Measurements from ENCODE around the gene NUDT1. TPM values are rescaled to one million over a fixed set of nuclear protein-coding genes. Genes with fewer than 3 reads are reported as not detected.

The NUDT1 gene
- total and polyA plus RNA-seq, 4 donors = 14.1 to 38.1 (median 33.2) TPM

GRCh38 chr7:2253525-2254244 is 11.7 kb downstream of the NUDT1 start:
- DNase-seq (ENCODE audit: low read depth in 4 of 6, low spot score in 6 of 6) = no peak
- Histone ChIP-seq H3K36me3 (ENCODE audit: control insufficient read depth, insufficient read depth, low read length) (peaks cover 94% of the 10 kb centered on the region), H3K4me1 (ENCODE audit: control insufficient read depth, insufficient read depth, low read length) (peaks cover 10% of the 10 kb centered on the region), H3K27me3 (ENCODE audit: control insufficient read depth, insufficient read depth, low read length) (no peaks in the 10 kb centered on the region), H3K27ac (ENCODE audit: low read depth, low read length) (no peak overlapping the region), H3K4me3 (ENCODE audit: low read depth, low read length) (no peak overlapping the region), H3K9me3 (ENCODE audit: control insufficient read depth, insufficient read depth, low read length) (no peaks in the 10 kb centered on the region)
- WGBS (ENCODE audit: insufficient coverage) = 93% methylated on average over 32 of the region's 32 CpGs

DNA sequence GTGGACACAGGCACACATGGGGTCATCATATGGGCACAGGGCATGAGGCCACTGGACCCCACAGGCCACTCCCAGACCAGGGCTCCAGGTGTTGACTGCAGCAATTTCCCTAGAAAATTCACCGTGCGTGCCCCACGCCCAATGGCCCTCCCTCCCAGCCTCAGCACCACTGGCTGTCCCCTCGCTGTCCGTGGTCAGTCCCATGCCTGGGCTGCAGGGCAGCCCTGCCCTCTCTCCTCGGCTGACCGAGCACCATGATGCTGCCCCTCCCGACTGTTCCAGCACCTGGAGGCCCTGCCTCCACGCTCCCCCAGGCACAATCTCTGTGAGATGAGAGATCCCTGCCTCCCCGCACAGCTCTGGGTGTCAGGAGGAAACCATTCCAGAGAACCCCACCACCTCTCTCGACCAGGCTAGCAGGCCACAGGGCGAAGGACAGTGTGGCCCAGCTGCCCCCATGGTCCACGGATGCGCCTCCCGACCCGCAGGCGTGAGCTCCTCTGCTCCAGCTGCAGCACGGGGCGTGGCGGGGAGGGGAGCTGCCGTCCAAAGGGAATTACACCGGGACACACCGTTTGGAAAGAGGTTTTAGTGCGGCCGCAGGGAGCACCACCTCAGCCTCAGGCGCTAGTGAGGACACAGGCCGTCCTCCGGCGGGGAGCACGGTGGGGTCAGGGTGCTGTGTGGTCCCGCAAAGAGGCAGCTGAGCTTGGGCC is 12.6 kb downstream of the NUDT1 start:
- no peaks in the 10 kb centered on the region for H3K27me3 ChIP-seq (ENCODE audit: control insufficient read depth, insufficient read depth, low read length)
- no peak overlapping the region for H3K27ac ChIP-seq (ENCODE audit: low read depth, low read length)
- peaks cover 3% of the 10 kb centered on the region for H3K4me1 ChIP-seq (ENCODE audit: control insufficient read depth, insufficient read depth, low read length)
- H3K36me3 ChIP-seq (ENCODE audit: control insufficient read depth, insufficient read depth, low read length) = peaks cover 95% of the 10 kb centered on the region
- no peak overlapping the region for H3K4me3 ChIP-seq (ENCODE audit: low read depth, low read length)
- H3K9me3 ChIP-seq (ENCODE audit: control insufficient read depth, insufficient read depth, low read length) = no peaks in the 10 kb centered on the region
- 95% methylated on average over 31 of the region's 31 CpGs for WGBS (ENCODE audit: insufficient coverage)
- DNase-seq (ENCODE audit: low read depth in 4 of 6, low spot score in 6 of 6) = no peak

GRCh38 chr7:2255145-2256139 is 13.4 kb downstream of the NUDT1 start:
- Histone ChIP-seq H3K36me3 (ENCODE audit: control insufficient read depth, insufficient read depth, low read length) (peaks cover 88% of the 10 kb centered on the region), H3K4me3 (ENCODE audit: low read depth, low read length) (no peak overlapping the region), H3K9me3 (ENCODE audit: control insufficient read depth, insufficient read depth, low read length) (no peaks in the 10 kb centered on the region), H3K27ac (ENCODE audit: low read depth, low read length) (no peak overlapping the region), H3K27me3 (ENCODE audit: control insufficient read depth, insufficient read depth, low read length) (no peaks in the 10 kb centered on the region), H3K4me1 (ENCODE audit: control insufficient read depth, insufficient read depth, low read length) (no peaks in the 10 kb centered on the region)
- DNase-seq (ENCODE audit: low read depth in 4 of 6, low spot score in 6 of 6) = no peak
- 94% methylated on average over 31 of the region's 33 CpGs for WGBS (ENCODE audit: insufficient coverage)

DNA sequence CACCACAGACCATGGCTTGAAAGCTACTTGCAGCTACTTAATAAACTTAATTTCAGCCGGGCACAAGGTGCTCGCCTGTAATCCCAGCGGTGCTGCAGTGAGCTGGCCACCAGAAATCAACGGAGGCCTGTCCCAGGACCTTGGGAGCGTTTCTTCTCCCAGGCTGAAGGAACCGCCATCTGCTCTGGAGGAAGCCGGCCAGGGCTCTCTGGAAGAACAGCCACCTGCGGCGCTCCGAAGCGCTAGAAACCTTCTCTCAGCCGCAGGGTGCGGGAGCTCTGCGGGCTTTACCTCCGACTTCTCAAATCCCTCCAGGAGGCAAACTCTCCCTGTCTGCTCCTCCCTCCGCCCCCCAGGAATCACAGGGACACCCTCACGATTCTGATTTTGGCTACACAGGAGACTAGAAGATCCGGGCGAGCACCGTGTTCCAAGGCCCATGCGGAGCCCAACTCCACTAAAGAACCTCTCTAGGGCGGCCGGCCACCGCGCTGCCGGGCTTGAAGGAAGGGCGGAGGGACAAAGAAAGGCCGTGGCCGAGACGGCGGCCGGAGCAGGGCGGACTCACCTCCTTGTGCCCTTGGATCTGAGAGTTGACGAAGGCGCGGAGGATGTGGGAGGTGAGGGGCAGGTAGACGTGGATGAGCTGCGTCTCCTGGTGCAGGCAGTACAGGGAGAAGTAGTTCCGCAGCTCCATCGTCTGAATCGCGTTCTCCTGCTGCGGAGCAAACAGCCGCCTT is 14.4 kb downstream of the NUDT1 start:
- Histone ChIP-seq H3K36me3 (ENCODE audit: control insufficient read depth, insufficient read depth, low read length) (peaks cover 82% of the 10 kb centered on the region), H3K27me3 (ENCODE audit: control insufficient read depth, insufficient read depth, low read length) (no peaks in the 10 kb centered on the region), H3K4me1 (ENCODE audit: control insufficient read depth, insufficient read depth, low read length) (no peaks in the 10 kb centered on the region), H3K9me3 (ENCODE audit: control insufficient read depth, insufficient read depth, low read length) (no peaks in the 10 kb centered on the region), H3K27ac (ENCODE audit: low read depth, low read length) (no peak overlapping the region), H3K4me3 (ENCODE audit: low read depth, low read length) (no peak overlapping the region)
- 95% methylated on average over 38 of the region's 44 CpGs for WGBS (ENCODE audit: insufficient coverage)
- DNase-seq (ENCODE audit: low read depth in 4 of 6, low spot score in 6 of 6) = no peak

DNA sequence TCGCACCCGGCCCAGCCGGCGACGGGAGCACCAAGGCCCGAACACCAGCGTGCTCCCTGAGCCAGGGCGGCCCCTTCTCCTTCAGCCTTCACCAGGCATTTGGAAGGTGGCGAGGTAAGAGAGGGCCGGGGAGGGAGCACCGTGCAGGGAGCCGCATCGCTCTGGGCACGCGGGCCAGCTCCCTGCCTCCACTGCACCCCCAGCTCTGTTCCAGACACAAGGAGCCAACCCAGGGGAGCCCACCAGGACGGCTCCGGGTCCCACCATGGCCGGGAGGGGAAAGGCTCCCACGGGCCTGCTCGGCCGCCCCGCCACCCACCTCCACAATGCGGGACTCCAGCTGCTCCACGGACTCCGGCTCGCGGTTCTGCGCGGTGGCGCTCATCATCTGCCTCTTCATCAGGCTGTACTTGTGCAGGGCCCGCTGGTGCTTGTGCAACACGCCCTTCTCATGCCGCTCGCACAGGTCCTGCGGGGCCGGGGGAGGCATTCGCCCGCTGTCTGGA is 15.1 kb downstream of the NUDT1 start:
- no peak overlapping the region for H3K4me3 ChIP-seq (ENCODE audit: low read depth, low read length)
- no peak for DNase-seq (ENCODE audit: low read depth in 4 of 6, low spot score in 6 of 6)
- H3K36me3 ChIP-seq (ENCODE audit: control insufficient read depth, insufficient read depth, low read length) = peaks cover 81% of the 10 kb centered on the region
- H3K27me3 ChIP-seq (ENCODE audit: control insufficient read depth, insufficient read depth, low read length) = no peaks in the 10 kb centered on the region
- no peaks in the 10 kb centered on the region for H3K9me3 ChIP-seq (ENCODE audit: control insufficient read depth, insufficient read depth, low read length)
- H3K27ac ChIP-seq (ENCODE audit: low read depth, low read length) = no peak overlapping the region
- 97% methylated on average over 34 of the region's 38 CpGs for WGBS (ENCODE audit: insufficient coverage)
- H3K4me1 ChIP-seq (ENCODE audit: control insufficient read depth, insufficient read depth, low read length) = no peaks in the 10 kb centered on the region

- no peak for DNase-seq (ENCODE audit: low read depth in 4 of 6, low spot score in 6 of 6)
- Histone ChIP-seq H3K36me3 (ENCODE audit: control insufficient read depth, insufficient read depth, low read length) (peaks cover 80% of the 10 kb centered on the region), H3K27me3 (ENCODE audit: control insufficient read depth, insufficient read depth, low read length) (no peaks in the 10 kb centered on the region), H3K27ac (ENCODE audit: low read depth, low read length) (no peak overlapping the region), H3K4me1 (ENCODE audit: control insufficient read depth, insufficient read depth, low read length) (no peaks in the 10 kb centered on the region), H3K9me3 (ENCODE audit: control insufficient read depth, insufficient read depth, low read length) (no peaks in the 10 kb centered on the region), H3K4me3 (ENCODE audit: low read depth, low read length) (no peak overlapping the region)
- 96% methylated on average over 11 of the region's 17 CpGs for WGBS (ENCODE audit: insufficient coverage)
Measured at GRCh38 chr7:2257651-2258050, 15.6 kb downstream of the NUDT1 start.

DNA sequence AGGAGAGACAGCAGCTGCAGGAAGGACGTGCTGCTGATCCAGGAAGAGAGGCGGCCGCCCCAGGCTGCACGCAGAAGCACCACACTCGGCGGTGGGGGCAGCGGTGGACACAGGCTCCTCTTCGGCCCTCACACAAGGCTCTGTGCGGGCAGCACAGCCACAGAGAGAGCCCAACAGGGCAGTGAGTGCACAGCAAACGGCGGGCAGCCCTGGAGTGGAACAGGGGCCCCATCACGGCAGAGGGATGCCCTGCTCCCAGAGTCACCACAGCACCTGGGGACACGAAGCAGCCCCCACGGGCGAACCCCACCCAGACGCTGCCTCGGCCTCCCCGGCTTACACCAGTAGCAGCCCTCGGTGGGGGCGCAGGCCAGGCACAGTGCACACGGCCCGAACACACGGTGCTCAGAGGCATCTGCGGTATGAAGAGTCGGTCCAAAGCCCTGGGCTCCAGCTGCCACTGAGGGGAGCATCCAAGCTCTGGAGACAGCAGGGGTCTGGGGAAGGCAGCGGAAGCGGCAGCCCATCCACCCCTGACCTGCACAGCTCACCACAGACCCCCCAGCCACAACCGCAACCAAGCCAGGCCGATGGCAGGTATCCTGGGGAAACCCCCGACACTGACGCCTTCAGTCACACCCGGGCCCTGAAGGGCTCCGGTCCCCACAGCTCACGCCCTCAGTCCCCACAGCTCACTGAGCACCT is 16.8 kb downstream of the NUDT1 start:
- Histone ChIP-seq H3K27me3 (ENCODE audit: control insufficient read depth, insufficient read depth, low read length) (no peaks in the 10 kb centered on the region), H3K4me1 (ENCODE audit: control insufficient read depth, insufficient read depth, low read length) (no peaks in the 10 kb centered on the region), H3K4me3 (ENCODE audit: low read depth, low read length) (no peak overlapping the region), H3K27ac (ENCODE audit: low read depth, low read length) (no peak overlapping the region), H3K9me3 (ENCODE audit: control insufficient read depth, insufficient read depth, low read length) (no peaks in the 10 kb centered on the region), H3K36me3 (ENCODE audit: control insufficient read depth, insufficient read depth, low read length) (peaks cover 80% of the 10 kb centered on the region)
- no peak for DNase-seq (ENCODE audit: low read depth in 4 of 6, low spot score in 6 of 6)
- WGBS (ENCODE audit: insufficient coverage) = 95% methylated on average over 33 of the region's 34 CpGs

DNA sequence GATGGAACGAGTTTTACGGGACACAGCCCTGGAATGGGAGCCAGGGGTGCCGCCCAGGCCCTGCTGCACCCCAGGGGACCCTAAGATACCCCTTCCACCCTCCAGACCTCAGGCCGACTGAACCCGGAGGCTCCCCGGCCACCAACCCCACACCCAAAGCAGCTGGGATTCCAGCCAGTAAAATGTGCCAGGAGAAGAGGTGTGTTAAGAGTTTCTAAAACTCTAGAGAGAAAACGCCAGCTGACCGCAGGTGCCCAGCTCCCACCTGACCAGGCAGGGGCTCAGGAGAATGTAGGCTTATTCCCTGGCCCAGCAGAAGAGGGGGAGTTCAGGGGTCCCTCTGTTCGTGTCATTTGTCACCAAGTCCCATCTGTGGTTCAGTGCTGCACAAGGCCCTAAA is 17.5 kb downstream of the NUDT1 start:
- WGBS (ENCODE audit: insufficient coverage) = 85% methylated on average over 6 of the region's 9 CpGs

More for the DNA sequence above, 17.5 kb downstream of the NUDT1 start:
- Histone ChIP-seq H3K36me3 (ENCODE audit: control insufficient read depth, insufficient read depth, low read length) (peaks cover 80% of the 10 kb centered on the region), H3K27me3 (ENCODE audit: control insufficient read depth, insufficient read depth, low read length) (no peaks in the 10 kb centered on the region), H3K27ac (ENCODE audit: low read depth, low read length) (no peak overlapping the region), H3K9me3 (ENCODE audit: control insufficient read depth, insufficient read depth, low read length) (no peaks in the 10 kb centered on the region), H3K4me1 (ENCODE audit: control insufficient read depth, insufficient read depth, low read length) (no peaks in the 10 kb centered on the region), H3K4me3 (ENCODE audit: low read depth, low read length) (no peak overlapping the region)
- no peak for DNase-seq (ENCODE audit: low read depth in 4 of 6, low spot score in 6 of 6)
